ACC112 (cell line): ENCODE data around the gene IER3IP1.
"Not testable (repeated sequence)": the region's sequence is repeated elsewhere in the genome, so short reads cannot be mapped to it uniquely, and the experiment has no call there.

ENCODE experiments used
- H2AFZ ChIP-seq: fragments of 200-600 bp; sonication (generic); one replicate; pipeline ENCODE4 v1.6.0; 2017; ENCODE audit warnings: antibody characterized with exemption, low read length; ENCODE audit not compliant: unreplicated experiment
- H3K27ac ChIP-seq: fragments of 200-600 bp; sonication (generic); 2 replicates; pipeline ENCODE4 v1.5.1; 2014; ENCODE audit warnings: low read depth, mild to moderate bottlenecking, antibody characterized with exemption, low read length, moderate library complexity
- H3K27me3 ChIP-seq: fragments of 200-600 bp; sonication (generic); 2 replicates; pipeline ENCODE4 v1.6.1; 2014; ENCODE audit warnings: mild to moderate bottlenecking, antibody characterized with exemption, low read length, moderate library complexity, mixed read lengths; ENCODE audit not compliant: insufficient read depth
- H3K36me3 ChIP-seq: fragments of 200-600 bp; sonication (generic); 2 replicates; pipeline ENCODE4 v1.6.1; 2016; ENCODE audit warnings: mild to moderate bottlenecking, antibody characterized with exemption, low read length, moderate library complexity, mixed read lengths; ENCODE audit not compliant: insufficient read depth
- H3K4me1 ChIP-seq: fragments of 200-600 bp; sonication (generic); one replicate; pipeline ENCODE4 v1.6.1; 2016; ENCODE audit warnings: low read length, mixed read lengths; ENCODE audit not compliant: insufficient read depth, unreplicated experiment, control insufficient read depth
- H3K4me3 ChIP-seq: fragments of 200-600 bp; sonication (generic); 2 replicates; pipeline ENCODE4 v1.5.1; 2014; ENCODE audit warnings: mild to moderate bottlenecking, low read depth, low read length
- H3K79me2 ChIP-seq: fragments of 200-600 bp; sonication (generic); one replicate; pipeline ENCODE4 v1.6.0; 2016; ENCODE audit warnings: low read length; ENCODE audit not compliant: control insufficient read depth, unreplicated experiment, insufficient read depth

Gene IER3IP1, protein sequence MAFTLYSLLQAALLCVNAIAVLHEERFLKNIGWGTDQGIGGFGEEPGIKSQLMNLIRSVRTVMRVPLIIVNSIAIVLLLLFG

DNA sequence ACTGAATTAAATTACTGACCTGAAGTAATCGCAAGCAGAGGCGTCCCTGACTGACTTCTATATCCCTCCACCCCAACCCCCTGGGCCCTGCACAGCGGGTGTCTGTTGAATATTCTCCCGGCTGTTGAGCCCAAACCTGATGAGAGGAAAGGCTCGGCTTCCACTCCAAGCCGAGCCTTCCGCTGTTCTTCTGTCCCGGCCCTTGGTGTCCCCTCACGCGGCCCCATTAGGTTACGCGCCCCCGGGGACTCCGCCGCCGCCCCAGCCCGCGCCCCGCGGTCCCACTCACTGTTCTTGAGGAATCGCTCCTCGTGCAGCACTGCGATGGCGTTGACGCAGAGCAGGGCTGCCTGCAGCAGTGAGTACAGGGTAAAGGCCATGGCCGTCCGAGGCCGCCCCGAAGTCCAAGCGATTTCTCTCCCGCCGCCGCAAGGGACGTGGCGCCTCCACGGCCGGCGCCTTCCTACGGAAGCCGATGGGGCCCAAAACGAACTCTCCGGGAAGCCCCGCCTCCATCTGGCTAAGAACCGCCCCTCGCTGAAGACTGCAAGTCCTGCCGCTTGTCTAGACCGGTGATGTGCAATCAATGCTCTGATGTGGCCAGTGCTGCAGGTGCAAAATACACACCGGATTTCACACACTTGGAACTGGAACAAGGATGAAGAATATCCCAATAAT lies at the start of gene IER3IP1:
Gene IER3IP1, minus strand, starts transcription at position 467 of the 678 bp plus-strand sequence. Its CDS starts 87 bp downstream, at position 380.
- peaks cover 51% of the 10 kb centered on the region for H3K79me2 ChIP-seq
- H3K27me3 ChIP-seq: peaks cover 15% of the 10 kb centered on the region; the same call in 1 of the 2 replicates
- H3K27ac ChIP-seq: peak within 1 kb of the TSS; percentile 73
- H3K4me1 ChIP-seq: peaks cover 13% of the 10 kb centered on the region
- H2AFZ ChIP-seq: peak within 1 kb of the TSS; percentile 84
- peaks cover 9% of the 10 kb centered on the region; the same call in 1 of the 2 replicates for H3K36me3 ChIP-seq
- peak within 1 kb of the TSS; percentile 91 for H3K4me3 ChIP-seq

DNA sequence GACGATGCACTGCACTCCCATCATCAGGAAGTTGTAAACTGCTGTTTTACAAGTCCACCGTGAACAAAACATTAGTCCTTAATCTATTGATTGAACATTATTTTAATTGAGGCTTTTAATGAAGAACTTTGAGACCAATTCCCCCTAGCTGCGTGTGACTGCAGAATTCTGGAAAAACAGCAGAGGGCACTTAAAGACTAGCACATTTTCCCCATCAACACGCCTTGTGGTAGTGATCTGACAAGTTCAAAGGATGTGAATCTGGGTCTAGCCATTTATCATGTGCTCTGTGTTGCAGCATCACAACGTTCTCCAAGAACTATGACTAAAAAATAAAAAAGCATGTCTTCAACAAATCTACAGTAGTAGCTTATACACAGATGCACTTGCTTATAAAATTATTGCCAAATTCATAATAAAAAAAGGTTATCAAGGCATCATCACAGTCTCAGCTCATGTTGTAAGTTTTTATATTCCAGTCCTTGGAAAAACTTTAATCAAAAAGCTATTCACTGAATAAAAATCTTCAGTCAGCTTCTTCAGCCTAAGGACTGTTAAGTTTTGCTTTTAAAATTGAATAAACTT lies 39.5 kb upstream of the IER3IP1 start:
- H3K27ac ChIP-seq: no peak overlapping the region
- no peaks in the 10 kb centered on the region for H3K36me3 ChIP-seq
- no peaks in the 10 kb centered on the region for H3K4me1 ChIP-seq
- peaks cover 96% of the 10 kb centered on the region for H3K27me3 ChIP-seq
- no peak overlapping the region for H2AFZ ChIP-seq
- H3K4me3 ChIP-seq: no peak overlapping the region
- H3K79me2 ChIP-seq: no peaks in the 10 kb centered on the region

DNA sequence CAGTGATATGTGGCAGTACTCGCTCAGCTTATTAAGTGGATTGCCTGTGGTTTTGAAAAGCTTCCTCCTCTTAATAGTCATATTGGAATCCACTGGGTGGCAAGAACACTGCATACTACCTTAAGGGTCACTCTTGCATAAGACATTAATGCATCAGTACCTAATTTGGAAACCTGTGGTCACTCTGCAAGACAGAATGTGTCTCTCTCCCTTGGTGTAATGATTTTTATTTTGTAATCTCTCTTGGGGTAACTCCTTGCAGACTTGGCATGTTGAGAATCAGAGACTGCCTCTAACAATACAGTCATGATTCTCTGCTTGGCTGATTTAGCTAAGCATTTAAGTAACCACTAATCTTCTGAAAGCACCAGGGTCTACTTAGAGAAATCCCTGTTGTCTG lies 33.0 kb upstream of the IER3IP1 start:
- no peak overlapping the region for H3K4me3 ChIP-seq
- H2AFZ ChIP-seq: no peak overlapping the region

DNA sequence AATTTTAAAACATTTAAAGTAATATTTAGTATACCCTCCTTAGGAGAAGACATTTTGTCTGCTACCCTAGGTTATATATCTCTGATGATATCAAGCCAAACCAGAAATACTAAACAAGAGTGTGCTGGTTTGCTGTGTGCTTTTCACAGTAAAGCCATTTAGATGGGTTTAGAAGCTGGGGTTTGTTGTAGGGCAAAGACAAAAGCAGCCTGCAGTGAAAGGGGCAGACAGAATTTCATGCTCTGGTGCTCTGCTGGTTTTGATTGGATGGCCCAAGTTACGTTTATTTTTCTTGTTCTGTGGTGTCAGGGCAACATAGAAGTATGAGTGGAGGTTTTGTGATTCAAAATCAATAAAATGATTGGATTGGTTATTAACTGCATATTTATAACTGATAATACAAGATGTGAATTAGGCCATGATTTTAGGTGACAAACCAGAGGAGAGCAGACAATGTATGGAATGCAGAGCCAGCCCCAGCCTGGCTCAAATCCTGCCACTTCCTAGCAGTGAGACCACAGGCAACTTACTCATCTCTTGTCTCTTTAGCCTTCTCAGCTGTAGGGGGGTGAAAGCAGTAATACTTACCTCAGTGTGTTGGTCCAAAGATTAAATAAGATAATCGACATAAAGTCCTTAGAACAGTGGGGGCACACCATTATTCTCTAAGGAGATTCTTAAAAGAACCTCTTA lies 30.9 kb upstream of the IER3IP1 start:
- Histone ChIP-seq H3K27ac (no peak overlapping the region), H3K4me1 (no peaks in the 10 kb centered on the region), H3K27me3 (peaks cover 65% of the 10 kb centered on the region), H2AFZ (no peak overlapping the region), H3K36me3 (no peaks in the 10 kb centered on the region), H3K79me2 (no peaks in the 10 kb centered on the region), H3K4me3 (no peak overlapping the region)

More for the DNA sequence above, 33.0 kb upstream of the IER3IP1 start:
- Histone ChIP-seq H3K4me1 (no peaks in the 10 kb centered on the region), H3K27ac (no peak overlapping the region), H3K79me2 (no peaks in the 10 kb centered on the region), H3K27me3 (peaks cover 79% of the 10 kb centered on the region), H3K36me3 (no peaks in the 10 kb centered on the region)

DNA sequence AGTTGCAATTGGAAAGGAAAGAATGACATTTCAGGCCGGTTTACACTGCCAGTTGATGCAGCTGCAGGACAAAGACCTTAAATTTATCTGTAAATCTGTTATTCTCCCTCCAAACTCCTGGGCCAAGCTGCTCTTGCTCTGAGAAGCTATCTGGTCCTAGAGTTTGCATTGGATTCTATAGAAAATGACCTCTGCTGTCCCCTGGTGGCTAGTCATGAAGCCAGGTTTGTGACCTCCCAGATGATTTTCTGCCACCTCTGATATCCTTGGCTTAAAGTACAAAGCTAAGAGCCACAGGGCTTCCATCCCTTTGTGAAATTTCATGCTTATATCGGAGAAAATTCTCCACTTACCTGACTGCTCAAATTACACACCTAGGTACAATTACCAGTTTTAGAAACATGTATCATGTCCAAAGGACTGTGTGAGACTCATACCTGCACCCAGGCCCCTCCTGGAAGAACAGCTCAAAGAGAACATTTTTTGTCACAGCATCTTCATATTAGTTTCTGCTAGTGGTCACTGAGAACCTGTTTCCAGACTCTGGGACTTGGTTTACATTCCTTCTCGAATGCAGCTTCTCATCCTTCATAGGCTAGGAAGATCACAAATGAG lies 28.9 kb upstream of the IER3IP1 start:
- no peaks in the 10 kb centered on the region for H3K4me1 ChIP-seq
- H3K36me3 ChIP-seq: no peaks in the 10 kb centered on the region
- H2AFZ ChIP-seq: no peak overlapping the region
- no peak overlapping the region for H3K27ac ChIP-seq
- H3K27me3 ChIP-seq: peaks cover 65% of the 10 kb centered on the region
- no peaks in the 10 kb centered on the region for H3K79me2 ChIP-seq
- H3K4me3 ChIP-seq: no peak overlapping the region

DNA sequence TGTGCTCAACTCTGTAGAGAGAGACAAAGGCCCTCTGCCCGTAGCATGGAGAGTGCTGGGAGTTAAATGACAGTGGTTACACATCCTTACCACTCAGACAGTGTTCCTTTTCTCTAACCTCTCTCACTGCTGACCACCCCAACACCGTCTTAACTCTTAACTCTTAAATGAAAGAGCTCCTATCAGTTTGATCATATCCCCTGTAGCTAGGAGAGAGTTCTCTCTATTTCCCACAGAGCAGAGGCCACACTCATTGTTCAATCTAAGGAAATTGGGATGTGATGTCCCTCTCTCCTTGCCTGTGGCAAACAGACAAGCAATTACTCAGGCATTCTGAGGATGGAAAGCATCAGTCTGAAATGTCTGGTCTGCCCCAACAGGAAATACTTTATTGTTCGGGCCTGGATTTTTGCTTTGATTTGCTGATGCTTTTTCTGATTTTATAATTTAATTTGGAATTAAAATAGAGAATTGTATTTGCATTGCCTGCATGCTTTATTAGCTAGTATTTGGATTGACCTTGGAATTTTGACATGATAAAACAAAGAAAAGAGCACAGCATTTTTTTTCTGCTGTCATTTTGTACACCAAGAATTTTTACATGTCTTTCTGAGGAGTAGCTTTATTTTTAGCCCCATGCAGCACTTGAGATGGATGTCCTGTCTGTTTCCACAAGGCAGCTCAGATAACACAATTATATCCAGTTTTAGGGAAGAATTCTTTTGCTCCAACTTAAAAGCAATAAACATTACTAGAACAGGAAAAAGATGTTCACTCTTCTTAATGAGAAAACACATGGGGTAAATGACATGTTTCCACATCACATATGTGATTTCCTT lies 27.7 kb upstream of the IER3IP1 start:
- Histone ChIP-seq H3K79me2 (no peaks in the 10 kb centered on the region), H3K27me3 (peaks cover 57% of the 10 kb centered on the region), H3K27ac (no peak overlapping the region), H2AFZ (no peak overlapping the region), H3K4me1 (no peaks in the 10 kb centered on the region), H3K4me3 (no peak overlapping the region), H3K36me3 (no peaks in the 10 kb centered on the region)

DNA sequence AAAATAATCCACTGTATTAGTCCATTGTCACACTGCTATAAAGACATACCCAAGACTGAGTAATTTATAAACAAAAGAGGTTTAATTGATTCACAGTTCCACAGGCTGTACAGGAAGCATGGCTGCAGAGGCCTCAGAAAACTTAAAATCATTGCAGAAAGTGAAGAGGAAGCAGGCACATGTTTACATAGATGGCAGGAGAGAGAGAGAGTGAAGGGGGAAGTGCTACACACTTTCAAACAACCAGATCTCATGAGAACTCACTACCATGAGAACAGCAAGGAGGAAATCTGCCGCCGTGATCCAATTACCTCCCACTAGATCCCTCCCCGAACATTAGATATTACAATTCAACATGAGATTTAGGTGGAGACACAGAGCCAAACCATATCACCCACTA lies 19.8 kb upstream of the IER3IP1 start:
- H3K27me3 ChIP-seq: peaks cover 51% of the 10 kb centered on the region
- H3K4me3 ChIP-seq, H3K27ac ChIP-seq, H3K36me3 ChIP-seq, H3K79me2 ChIP-seq, H2AFZ ChIP-seq, H3K4me1 ChIP-seq: not testable (repeated sequence)

DNA sequence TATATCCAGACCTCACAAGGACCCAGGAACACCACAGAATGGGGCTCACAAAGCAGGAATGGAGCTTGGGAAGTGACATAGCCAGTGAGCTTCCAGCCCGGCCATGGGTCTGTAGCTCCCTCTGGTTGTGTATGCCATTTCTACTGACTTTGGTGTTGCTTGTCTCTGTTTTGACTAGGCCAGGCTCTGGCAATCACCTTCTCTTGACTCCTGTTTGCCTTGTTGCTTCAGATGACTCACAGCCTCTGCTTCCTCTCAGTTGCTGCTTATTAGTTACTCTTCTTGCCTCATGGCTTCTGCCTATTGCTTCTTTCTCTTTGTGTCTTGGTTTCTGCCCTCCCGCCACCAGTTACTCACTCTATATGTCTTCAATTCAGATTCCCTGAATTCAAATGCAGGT lies 15.8 kb upstream of the IER3IP1 start:
- Histone ChIP-seq H3K27me3 (peaks cover 44% of the 10 kb centered on the region), H3K4me3 (no peak overlapping the region), H3K36me3 (no peaks in the 10 kb centered on the region), H3K27ac (no peak overlapping the region), H2AFZ (no peak overlapping the region), H3K79me2 (no peaks in the 10 kb centered on the region), H3K4me1 (no peaks in the 10 kb centered on the region)

DNA sequence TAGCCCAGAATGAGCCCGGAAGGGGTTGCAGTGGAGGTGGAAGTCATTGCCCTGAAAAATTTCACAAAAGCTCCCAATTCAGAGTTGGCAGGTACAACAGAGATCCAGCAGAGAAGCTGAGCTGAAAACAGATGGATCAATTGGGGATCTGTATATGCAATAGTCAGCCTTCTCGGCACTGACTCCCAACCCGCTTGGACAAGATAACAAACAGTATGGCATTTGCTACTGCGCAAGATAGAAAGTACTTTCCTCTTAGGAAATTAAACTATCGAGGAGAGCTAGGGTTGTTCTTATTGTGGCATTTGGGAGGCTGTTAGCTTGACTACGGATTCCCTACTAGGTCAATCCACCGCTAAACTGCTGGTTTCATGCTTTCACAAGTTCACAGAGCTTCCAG lies 11.6 kb upstream of the IER3IP1 start:
- no peaks in the 10 kb centered on the region for H3K4me1 ChIP-seq
- no peaks in the 10 kb centered on the region for H3K79me2 ChIP-seq
- H3K4me3 ChIP-seq: no peak overlapping the region
- H2AFZ ChIP-seq: no peak overlapping the region
- no peak overlapping the region for H3K27ac ChIP-seq
- no peaks in the 10 kb centered on the region for H3K36me3 ChIP-seq
- peaks cover 30% of the 10 kb centered on the region for H3K27me3 ChIP-seq
